Measurements from ENCODE around the gene KCNH4. TPM values are rescaled to one million over a fixed set of nuclear protein-coding genes. Genes with fewer than 3 reads are reported as not detected.

The KCNH4 gene
- total and polyA plus RNA-seq, 2 experiments from 2014 or later, result 0.17 to 0.23 TPM

DNA sequence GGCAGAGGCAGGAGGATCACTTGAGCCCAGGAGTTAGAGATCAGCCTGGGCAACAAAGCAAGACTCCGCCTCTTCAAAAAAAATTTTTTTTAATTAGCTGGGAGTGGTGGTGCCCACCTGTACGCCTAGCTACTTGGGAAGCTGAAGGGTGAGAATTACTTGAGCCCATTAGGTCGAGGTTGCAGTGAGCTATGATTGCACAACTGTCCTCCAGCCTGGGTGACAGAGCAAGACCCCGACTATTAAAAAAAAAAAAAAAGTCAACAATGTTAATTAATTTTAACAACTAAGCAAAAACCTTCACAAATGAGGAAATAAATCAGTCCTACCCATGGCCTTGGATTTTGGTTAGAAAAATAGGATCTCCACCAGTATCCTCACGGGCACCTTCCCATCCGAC, 73.8 kb downstream of the KCNH4 start:
- no peak overlapping the region for H3K27ac ChIP-seq
- no peaks in the 10 kb centered on the region for H3K36me3 ChIP-seq (replicated peaks; ENCODE audit: insufficient read depth, low read depth)
- H3K9me3 ChIP-seq (ENCODE audit: low read depth), result no peaks in the 10 kb centered on the region

More for the DNA sequence above, 73.8 kb downstream of the KCNH4 start:
- Histone ChIP-seq H4K20me1 (ENCODE audit: insufficient read depth, poor library complexity, severe bottlenecking) (no peaks in the 10 kb centered on the region), H3K27me3 (no peaks in the 10 kb centered on the region), H3K9me2 (replicated peaks; ENCODE audit: insufficient read depth) (no peaks in the 10 kb centered on the region), H3K4me2 (peak overlapping the region; percentile 80), H3K79me2 (no peaks in the 10 kb centered on the region), H3K4me1 (ENCODE audit: insufficient read depth) (no peaks in the 10 kb centered on the region), H3K4me3 (no peak overlapping the region), H2AFZ (no peak overlapping the region)
- no peak for DNase-seq (ENCODE audit: low spot score)
- no peak for TF ChIP-seq EZH2 (IDR thresholded peaks at IDR 0.05; ENCODE audit: borderline replicate concordance)
- TF ChIP-seq, protein P1, sequence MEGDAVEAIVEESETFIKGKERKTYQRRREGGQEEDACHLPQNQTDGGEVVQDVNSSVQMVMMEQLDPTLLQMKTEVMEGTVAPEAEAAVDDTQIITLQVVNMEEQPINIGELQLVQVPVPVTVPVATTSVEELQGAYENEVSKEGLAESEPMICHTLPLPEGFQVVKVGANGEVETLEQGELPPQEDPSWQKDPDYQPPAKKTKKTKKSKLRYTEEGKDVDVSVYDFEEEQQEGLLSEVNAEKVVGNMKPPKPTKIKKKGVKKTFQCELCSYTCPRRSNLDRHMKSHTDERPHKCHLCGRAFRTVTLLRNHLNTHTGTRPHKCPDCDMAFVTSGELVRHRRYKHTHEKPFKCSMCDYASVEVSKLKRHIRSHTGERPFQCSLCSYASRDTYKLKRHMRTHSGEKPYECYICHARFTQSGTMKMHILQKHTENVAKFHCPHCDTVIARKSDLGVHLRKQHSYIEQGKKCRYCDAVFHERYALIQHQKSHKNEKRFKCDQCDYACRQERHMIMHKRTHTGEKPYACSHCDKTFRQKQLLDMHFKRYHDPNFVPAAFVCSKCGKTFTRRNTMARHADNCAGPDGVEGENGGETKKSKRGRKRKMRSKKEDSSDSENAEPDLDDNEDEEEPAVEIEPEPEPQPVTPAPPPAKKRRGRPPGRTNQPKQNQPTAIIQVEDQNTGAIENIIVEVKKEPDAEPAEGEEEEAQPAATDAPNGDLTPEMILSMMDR (IDR thresholded peaks at IDR 0.05; ENCODE audit: poor library complexity), result no peak
- TF ChIP-seq EZH2phosphoT487 (IDR thresholded peaks at IDR 0.05; ENCODE audit: low read depth, severe bottlenecking, unreplicated experiment), result no peak
- 58% methylated on average over 6 of the region's 6 CpGs for WGBS (ENCODE audit: low lambda C conversion rate, missing lambda C conversion rate)

Other genes starting within 250 kb of the KCNH4 start
- 59.8 and 61.4 TPM in 2 replicates for gene CNP, start 214.3 kb downstream of the KCNH4 start, total RNA-seq
- gene CNP, start 214.3 kb downstream of the KCNH4 start, polyA plus RNA-seq, result 77.7 and 97.0 TPM in 2 replicates
- gene DNAJC7, start 163.7 kb downstream of the KCNH4 start, total RNA-seq, result 73.6 and 86.3 TPM in 2 replicates
- 50.1 and 61.7 TPM in 2 replicates for gene DNAJC7, start 163.7 kb downstream of the KCNH4 start, polyA plus RNA-seq
- gene NKIRAS2, start 161.1 kb downstream of the KCNH4 start, total RNA-seq, result 37.5 and 40.8 TPM in 2 replicates
- 55.0 and 57.2 TPM in 2 replicates for gene NKIRAS2, start 161.1 kb downstream of the KCNH4 start, polyA plus RNA-seq
- 1.1 and 1.9 TPM in 2 replicates for gene C17orf113, start 130.5 kb downstream of the KCNH4 start, total RNA-seq
- gene C17orf113, start 130.5 kb downstream of the KCNH4 start, polyA plus RNA-seq, result 0.46 and 1.2 TPM in 2 replicates
- 0.04 and 0.63 TPM in 2 replicates for gene ZNF385C, start 82.7 kb downstream of the KCNH4 start, total RNA-seq
- 0.45 and 1.4 TPM in 2 replicates for gene ZNF385C, start 82.7 kb downstream of the KCNH4 start, polyA plus RNA-seq
- 1.6 and 3.6 TPM in 2 replicates for gene DHX58, start 68.4 kb downstream of the KCNH4 start, total RNA-seq
- 1.4 and 2.2 TPM in 2 replicates for gene DHX58, start 68.4 kb downstream of the KCNH4 start, polyA plus RNA-seq
- 21.7 and 29.2 TPM in 2 replicates for gene KAT2A, start 59.8 kb downstream of the KCNH4 start, total RNA-seq
- gene KAT2A, start 59.8 kb downstream of the KCNH4 start, polyA plus RNA-seq, result 46.7 and 60.2 TPM in 2 replicates
- gene HSPB9, start 58.3 kb downstream of the KCNH4 start, total RNA-seq, result not detected in 2 replicates
- 0.34 and 0.46 TPM in 2 replicates for gene HSPB9, start 58.3 kb downstream of the KCNH4 start, polyA plus RNA-seq
- gene RAB5C, start 26.2 kb downstream of the KCNH4 start, total RNA-seq, result 123 and 158 TPM in 2 replicates
- 172 and 184 TPM in 2 replicates for gene RAB5C, start 26.2 kb downstream of the KCNH4 start, polyA plus RNA-seq
- not detected in 2 replicates for gene HCRT, start 4.3 kb upstream of the KCNH4 start, total RNA-seq
- not detected in 2 replicates for gene HCRT, start 4.3 kb upstream of the KCNH4 start, polyA plus RNA-seq
- gene GHDC, start 13.4 kb upstream of the KCNH4 start, total RNA-seq, result 6.1 and 7.2 TPM in 2 replicates
- 7.0 and 8.7 TPM in 2 replicates for gene GHDC, start 13.4 kb upstream of the KCNH4 start, polyA plus RNA-seq
- 26.0 and 27.9 TPM in 2 replicates for gene STAT5B, start 95.2 kb upstream of the KCNH4 start, total RNA-seq
- 18.7 and 25.7 TPM in 2 replicates for gene STAT5B, start 95.2 kb upstream of the KCNH4 start, polyA plus RNA-seq
- 5.5 and 6.5 TPM in 2 replicates for gene STAT5A, start 107.4 kb upstream of the KCNH4 start, total RNA-seq
- 3.5 and 6.1 TPM in 2 replicates for gene STAT5A, start 107.4 kb upstream of the KCNH4 start, polyA plus RNA-seq
- gene STAT3, start 207.3 kb upstream of the KCNH4 start, total RNA-seq, result 154 and 163 TPM in 2 replicates
- gene STAT3, start 207.3 kb upstream of the KCNH4 start, polyA plus RNA-seq, result 152 and 157 TPM in 2 replicates
- gene CAVIN1, start 242.1 kb upstream of the KCNH4 start, total RNA-seq, result 69.9 and 85.8 TPM in 2 replicates
- 96.5 and 111 TPM in 2 replicates for gene CAVIN1, start 242.1 kb upstream of the KCNH4 start, polyA plus RNA-seq